DMS 273 (cell line): ENCODE data around the gene PCGF3.
"Not testable (repeated sequence)": the region's sequence is repeated elsewhere in the genome, so short reads cannot be mapped to it uniquely, and the experiment has no call there.

Experiments
- DNase-seq: peaks from one replicate; lab custom pipeline; 2025; ENCODE audit not compliant: unreplicated experiment; lab: John Stamatoyannopoulos, UW

The PCGF3 gene

GRCh38 chr4:667545-667925 lies 38.1 kb upstream of the PCGF3 start:
- DNase-seq = no peak

DNA sequence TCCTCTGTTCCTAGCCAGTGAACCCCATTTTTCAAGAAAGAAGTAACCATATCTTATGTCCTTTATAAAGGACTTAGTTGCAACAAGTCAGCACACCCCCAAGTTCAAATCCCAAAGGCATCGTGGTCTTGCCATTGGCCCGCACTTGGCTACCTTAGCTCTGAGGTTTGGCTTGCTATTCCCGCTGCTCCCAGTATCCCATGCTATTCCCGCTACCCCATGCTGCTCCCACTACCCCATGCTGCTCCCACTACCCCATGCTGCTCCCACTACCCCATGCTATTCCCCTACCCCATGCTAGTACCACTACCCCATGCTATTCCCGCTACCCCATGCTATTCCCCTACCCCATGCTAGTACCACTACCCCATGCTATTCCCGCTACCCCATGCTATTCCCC lies 37.4 kb upstream of the PCGF3 start:
- DNase-seq = not testable (repeated sequence)

- not testable (repeated sequence) for DNase-seq
These were observed 35.6 kb upstream of the PCGF3 start for GRCh38 chr4:669806-670559.

GRCh38 chr4:671769-672168 lies 33.9 kb upstream of the PCGF3 start:
- no peak for DNase-seq

DNA sequence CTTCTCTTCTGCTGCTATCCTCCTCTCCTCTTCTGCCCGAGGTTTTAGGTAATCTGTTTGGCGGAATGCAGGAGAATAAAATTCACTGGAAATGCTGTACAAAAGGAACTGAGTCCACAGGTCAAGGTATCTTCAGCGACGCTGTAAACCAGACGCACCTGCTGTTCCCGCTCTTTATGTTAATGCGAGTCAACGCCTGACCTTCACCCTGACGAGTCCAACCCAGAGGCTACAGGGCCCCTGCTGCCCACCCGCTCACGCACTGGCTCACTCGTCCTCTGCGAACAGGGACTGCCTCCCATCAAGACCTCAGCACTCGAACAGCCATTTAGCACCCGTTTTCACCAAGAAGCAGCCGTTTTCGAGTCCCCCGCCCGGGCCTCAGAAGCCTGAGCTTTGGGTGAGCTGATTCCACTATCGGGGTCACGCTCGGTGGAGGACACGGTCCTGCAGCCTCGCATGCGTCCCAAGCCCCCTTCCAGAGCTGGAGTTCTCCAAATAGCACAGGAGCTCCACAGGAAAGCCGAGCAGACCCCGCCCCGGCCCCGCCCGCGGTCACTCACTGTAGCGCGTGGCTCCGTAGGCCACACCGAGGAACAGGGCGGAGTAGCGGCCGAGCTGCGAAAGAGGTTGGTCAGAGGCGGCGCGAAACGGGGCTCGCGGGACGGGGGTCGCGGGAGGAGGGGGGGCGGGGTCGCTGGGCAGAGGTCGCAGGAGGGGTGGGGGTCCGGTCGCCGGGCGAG lies 32.1 kb upstream of the PCGF3 start:
- peak; percentile 24 for DNase-seq

DNA sequence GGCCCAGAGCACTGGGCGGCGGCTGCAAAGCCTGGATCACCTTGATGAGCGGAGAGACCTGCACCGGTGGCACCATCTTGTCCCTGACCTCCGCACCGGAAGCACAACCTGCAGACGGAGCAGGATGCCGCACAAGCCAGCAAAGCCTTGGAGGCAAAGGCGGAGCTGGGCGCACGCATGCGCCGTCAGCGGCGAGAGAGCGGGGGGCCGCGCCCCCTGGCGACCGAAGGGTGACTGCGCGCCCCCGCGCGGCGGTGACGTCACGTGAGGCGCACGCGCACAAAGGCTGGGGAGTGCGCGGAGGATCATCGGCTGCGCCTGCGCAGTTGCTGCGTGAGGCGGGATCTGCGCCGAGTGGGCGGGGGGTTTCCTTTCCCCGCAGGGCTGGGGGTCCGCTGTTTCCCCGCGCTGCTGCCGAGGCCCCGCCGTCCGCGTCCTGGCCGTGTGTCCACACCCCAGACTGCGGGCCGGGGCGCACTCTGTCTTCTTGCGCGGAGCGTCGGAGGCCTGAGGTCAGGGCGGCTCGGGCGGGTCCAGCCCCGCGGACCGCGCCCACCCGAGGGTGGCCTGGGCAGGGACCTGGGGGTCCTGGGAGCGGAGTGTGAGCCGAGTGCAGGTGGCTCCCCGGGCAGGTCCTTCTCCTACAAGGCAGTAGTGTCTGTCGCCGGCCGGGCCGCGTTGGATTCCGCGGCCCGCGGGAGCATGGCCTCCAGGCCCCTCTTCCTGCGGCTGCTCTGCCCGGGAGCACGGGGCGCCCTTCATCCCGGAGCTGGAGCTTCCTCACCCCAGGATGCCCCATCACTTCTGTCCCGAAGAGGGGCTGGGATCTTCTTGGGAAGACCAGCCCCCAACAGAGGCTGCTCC lies 31.2 kb upstream of the PCGF3 start, which contains the start of the genes ATP5ME and MYL5:
TSS of gene ATP5ME (minus strand) at position 105 of the 864 bp plus-strand sequence. CDS start at position 76, 29 bp downstream.
TSS of gene MYL5 (plus strand) at position 371 of the 864 bp plus-strand sequence. CDS start 3,485 bp downstream, outside the sequence.
- peak; percentile 96 for DNase-seq

GRCh38 chr4:675036-675882 lies 30.4 kb upstream of the PCGF3 start:
- no peak for DNase-seq

DNA sequence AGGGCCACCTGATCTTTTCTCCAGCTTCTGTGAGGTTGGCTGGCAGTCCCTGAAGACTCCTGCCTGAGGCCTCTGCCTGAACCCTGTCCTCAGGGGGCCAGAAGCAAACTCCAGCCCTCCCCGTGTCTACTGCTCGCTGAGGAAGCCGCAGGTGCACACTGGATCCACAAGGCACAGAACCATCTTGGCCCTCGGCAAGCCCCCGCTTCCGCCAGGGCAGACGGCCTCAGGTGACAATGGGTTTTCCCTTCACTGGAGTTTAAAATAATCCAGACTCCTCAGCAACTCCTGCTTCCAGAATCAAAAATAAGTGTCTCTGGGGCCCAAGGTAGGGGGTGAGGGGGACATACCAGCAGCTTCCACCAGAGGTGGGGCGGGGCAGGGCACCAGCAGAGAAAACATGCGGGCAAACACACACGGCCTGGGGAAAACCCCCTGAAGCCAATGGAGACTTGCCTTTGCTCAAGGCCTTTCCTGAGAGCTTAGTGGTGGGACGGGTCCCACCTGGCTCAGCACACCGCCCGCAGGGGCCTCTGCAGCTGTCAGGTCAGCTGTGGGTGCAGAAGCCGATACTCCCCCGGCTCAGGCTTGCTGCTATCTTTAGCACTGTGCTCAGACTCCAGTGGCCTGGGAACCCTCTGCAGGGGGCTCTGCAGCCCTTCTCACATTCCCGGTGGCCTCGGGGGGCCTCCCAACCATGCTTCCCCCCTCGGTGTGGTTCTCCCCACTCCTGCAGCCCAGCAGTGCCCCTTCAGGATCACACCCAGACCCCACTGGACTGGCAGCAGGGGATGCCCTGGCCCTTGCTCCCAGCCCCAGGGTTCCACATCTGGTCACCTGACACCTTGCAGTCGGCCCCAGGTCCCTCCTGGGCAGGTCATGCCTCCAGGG lies 29.4 kb upstream of the PCGF3 start:
- peak; percentile 29 for DNase-seq

GRCh38 chr4:676871-677235 lies 28.8 kb upstream of the PCGF3 start:
- no peak for DNase-seq

- peak; percentile 38 for DNase-seq
These were observed 28.0 kb upstream of the PCGF3 start for GRCh38 chr4:677431-678293.

- DNase-seq = no peak
These were observed 27.1 kb upstream of the PCGF3 start for GRCh38 chr4:678331-679103.

GRCh38 chr4:679104-679481 lies 26.5 kb upstream of the PCGF3 start:
- no peak for DNase-seq

- DNase-seq = no peak
These were observed 26.0 kb upstream of the PCGF3 start for GRCh38 chr4:679629-680028.

GRCh38 chr4:680091-680490 lies 25.5 kb upstream of the PCGF3 start:
- DNase-seq = no peak

DNA sequence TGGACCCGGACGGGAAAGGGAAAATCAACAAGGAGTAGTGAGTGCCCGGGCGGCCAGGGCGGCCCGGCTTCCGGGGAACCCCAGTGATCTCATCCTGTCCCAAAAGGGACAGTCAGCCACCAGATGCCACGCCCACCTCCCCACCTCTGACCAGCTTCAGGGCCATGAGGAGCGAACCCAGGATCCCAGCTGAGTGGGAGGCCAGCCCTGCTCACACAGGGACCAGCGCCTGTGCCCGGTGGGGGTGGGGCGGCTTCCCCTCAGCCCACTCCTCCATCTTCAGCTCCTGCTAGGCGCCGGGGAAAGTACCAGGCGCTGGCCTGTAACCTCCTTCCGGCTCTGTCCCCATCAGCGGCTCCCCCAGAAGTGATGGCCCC lies 25.1 kb upstream of the PCGF3 start:
- DNase-seq = no peak

DNA sequence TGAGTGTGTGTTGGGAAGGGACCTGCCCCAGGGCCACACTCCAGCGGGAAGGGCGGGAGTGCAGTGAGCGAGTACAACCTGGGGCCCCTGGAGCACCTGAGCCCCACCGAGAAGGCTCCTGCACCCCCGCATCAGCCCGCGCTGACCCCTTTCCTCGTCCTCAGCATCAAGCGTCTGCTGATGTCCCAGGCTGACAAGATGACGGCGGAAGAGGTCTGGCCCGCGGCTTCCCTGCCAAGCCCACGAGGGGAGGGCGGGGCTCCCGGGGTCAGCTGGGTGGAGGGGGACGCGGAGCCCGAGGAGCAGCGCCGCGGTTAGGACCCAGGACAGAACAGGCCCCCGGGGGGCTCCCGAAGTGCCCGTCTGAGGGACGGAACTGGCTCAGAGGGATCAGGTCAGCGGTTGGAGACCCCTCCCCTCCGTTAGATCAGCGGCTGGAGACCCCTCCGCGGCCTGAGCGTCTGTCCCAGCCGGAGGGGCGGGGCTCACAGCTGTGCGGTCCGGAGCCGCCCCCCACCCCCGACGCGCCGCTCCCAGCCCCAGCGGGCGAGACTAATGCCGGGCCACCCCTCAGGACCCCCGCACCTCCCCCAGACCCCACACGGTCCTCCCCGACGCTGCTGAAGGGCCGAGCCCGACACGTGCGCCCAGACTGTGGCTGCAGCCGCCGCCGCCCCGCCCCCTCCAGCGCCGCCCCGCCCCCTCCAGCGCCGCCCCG lies 24.5 kb upstream of the PCGF3 start:
- peak; percentile 72 for DNase-seq

GRCh38 chr4:681736-682451 lies 23.7 kb upstream of the PCGF3 start:
- DNase-seq = peak; percentile 69
